Endothelial cell of umbilical vein (primary cell): ENCODE measurements around the gene BATF. TPM values are rescaled to one million over a fixed set of nuclear protein-coding genes. Genes with fewer than 3 reads are reported as not detected.

Experiments
- BruUV-seq: library from RNA; stranded (reverse); fragments of 400-500 nt; replicated peaks from 2 replicates; lab custom pipeline; 2021; lab: Mats Ljungman, UMichigan
- CTCF ChIA-PET: fragments of 300-600, 350-600 bp; sonication (Branson Sonifier 250); formaldehyde crosslinking; loops from one replicate; lab custom pipeline; 2021; ENCODE audit warnings: antibody characterized with exemption, inconsistent platforms; lab: Charles Lee
- POLR2A ChIA-PET: fragments of 300-600, 350-600 bp; sonication (Branson Sonifier 250); formaldehyde crosslinking; loops from one replicate; lab custom pipeline; 2021; ENCODE audit warnings: antibody characterized with exemption, inconsistent platforms; lab: Charles Lee
- DNase-seq: peaks from one replicate; pipeline ENCODE4 v3.0.0-alpha.2; 2011; ENCODE audit warnings: low read depth, low spot score
- FAIRE-seq: peaks from 2 replicates; lab custom pipeline; 2011; peaks lifted over from hg19 to GRCh38; lab: Jason Lieb, UNC
- H2AFZ ChIP-seq: 2 replicates; pipeline ENCODE4 v1.6.0; 2012; ENCODE audit warnings: low read depth, low read length, control low read depth, inconsistent platforms
- H3K27ac ChIP-seq: 2 replicates; pipeline ENCODE4 v1.5.1; 2011; ENCODE audit warnings: low read depth, mild to moderate bottlenecking, control low read depth, low read length, moderate library complexity; ENCODE audit not compliant: insufficient read depth
- H3K27me3 ChIP-seq, 2 experiments: 2 replicates each; pipeline versions ENCODE4 v1.6.0 to v1.6.1; 2011; ENCODE audit warnings: low read length in 2 of 2, mixed read lengths in 1 of 2; ENCODE audit not compliant: control insufficient read depth in 2 of 2, insufficient read depth in 2 of 2
- H3K36me3 ChIP-seq, 2 experiments: 2 replicates in 1 of 2; 3 replicates in 1 of 2; pipeline ENCODE4 v1.5.1; 2011; ENCODE audit warnings: low read length in 2 of 2, mild to moderate bottlenecking in 1 of 2, moderate library complexity in 1 of 2; ENCODE audit not compliant: control insufficient read depth in 2 of 2, insufficient read depth in 2 of 2; ENCODE audit errors: extremely low read depth in 1 of 2
- H3K4me1 ChIP-seq: 3 replicates; pipeline ENCODE4 v1.5.1; 2011; ENCODE audit warnings: mild to moderate bottlenecking, low read length; ENCODE audit not compliant: control insufficient read depth, insufficient read depth; ENCODE audit errors: extremely low read depth
- H3K4me2 ChIP-seq: 2 replicates; pipeline ENCODE4 v1.6.1; 2011; ENCODE audit warnings: low read length, control low read depth, mixed read lengths; ENCODE audit not compliant: insufficient read depth
- H3K4me3 ChIP-seq, 3 experiments: fragments of 200-600 bp in 1 of 3; sonication (generic), shearing (Covaris generic) in 1 of 3; replicated peaks in 1 of 3; 2 replicates each; pipeline ENCODE4 v1.5.1; 2011 to 2016; ENCODE audit warnings: control low read depth in 3 of 3, low read length in 3 of 3, mild to moderate bottlenecking in 2 of 3, inconsistent platforms in 1 of 3, low read depth in 1 of 3, moderate library complexity in 1 of 3; ENCODE audit not compliant: insufficient read depth in 1 of 3
- H3K79me2 ChIP-seq: 2 replicates; pipeline ENCODE4 v1.6.0; 2012; ENCODE audit warnings: low read length, inconsistent platforms; ENCODE audit not compliant: control insufficient read depth, insufficient read depth
- H3K9ac ChIP-seq: replicated peaks from 2 replicates; pipeline ENCODE3; 2011; ENCODE audit warnings: low read length, control low read depth; ENCODE audit not compliant: insufficient read depth; ENCODE audit errors: extremely low read depth
- H3K9me1 ChIP-seq: replicated peaks from 3 replicates; pipeline ENCODE4 v1.6.0; 2011; ENCODE audit warnings: mild to moderate bottlenecking, low read length; ENCODE audit not compliant: control insufficient read depth, insufficient read depth; ENCODE audit errors: extremely low read depth
- H3K9me3 ChIP-seq: replicated peaks from 2 replicates; pipeline ENCODE4 v1.5.1; 2012; ENCODE audit warnings: low read length, inconsistent platforms; ENCODE audit not compliant: control insufficient read depth, insufficient read depth
- H4K20me1 ChIP-seq: replicated peaks from 2 replicates; pipeline ENCODE3; 2011; ENCODE audit warnings: mild to moderate bottlenecking, low read length; ENCODE audit not compliant: control insufficient read depth, insufficient read depth; ENCODE audit errors: extremely low read depth
- CTCF ChIP-seq, 2 donors: IDR thresholded peaks; 1 replicate in 1 of 2; 2 replicates in 1 of 2; pipeline ENCODE4 v1.5.1; 2011; ENCODE audit warnings: low read length in 2 of 2, mild to moderate bottlenecking in 2 of 2, moderate library complexity in 2 of 2, control low read depth in 1 of 2, inconsistent platforms in 1 of 2, low read depth in 1 of 2; ENCODE audit not compliant: insufficient read depth in 1 of 2; ENCODE audit errors: extremely low read depth in 1 of 2
- EZH2 ChIP-seq: IDR thresholded peaks from 2 replicates; pipeline ENCODE4 v1.6.1; 2012; ENCODE audit warnings: borderline replicate concordance, low read depth, mild to moderate bottlenecking, moderate library complexity, low read length, inconsistent platforms; ENCODE audit not compliant: severe bottlenecking
- FOS ChIP-seq: IDR thresholded peaks from 2 replicates; pipeline ENCODE4 v1.6.1; 2011; ENCODE audit warnings: mild to moderate bottlenecking, low read length, moderate library complexity, borderline replicate concordance; ENCODE audit not compliant: insufficient read depth
- GATA2 ChIP-seq: IDR thresholded peaks from 2 replicates; pipeline ENCODE4 v1.7.0; 2011; ENCODE audit warnings: low read depth, mild to moderate bottlenecking, moderate library complexity, mixed read lengths, low read length; ENCODE audit not compliant: insufficient read length, insufficient read depth
- JUN ChIP-seq: IDR thresholded peaks from 2 replicates; pipeline ENCODE4 v1.6.1; 2011; ENCODE audit warnings: borderline replicate concordance, low read depth; ENCODE audit not compliant: insufficient read length, insufficient read depth
- MAX ChIP-seq: IDR thresholded peaks from 2 replicates; pipeline ENCODE4 v1.6.1; 2011; ENCODE audit not compliant: insufficient read depth, insufficient read length
- MYC ChIP-seq: IDR thresholded peaks from one replicate; pipeline ENCODE4 v1.6.1; 2011; ENCODE audit warnings: mild to moderate bottlenecking, low read depth, low read length
- POLR2A ChIP-seq: IDR thresholded peaks from 2 replicates; pipeline ENCODE4 v1.6.1; 2012; ENCODE audit warnings: low read depth, mild to moderate bottlenecking, control low read depth, low read length
- POLR2AphosphoS5 ChIP-seq: IDR thresholded peaks from 2 replicates; pipeline ENCODE4 v1.6.1; 2012; ENCODE audit warnings: low read depth, mild to moderate bottlenecking, control low read depth, low read length, moderate library complexity; ENCODE audit not compliant: insufficient read depth
- dilution Hi-C: fragments of 300-500 bp; cut with MboI; formaldehyde crosslinking; loops from one replicate; pipeline ENCODE4 v1.15.0; 2019; ENCODE audit warnings: low sequenced_read_pairs; ENCODE audit not compliant: extremely low pct_ligation_motif_present
- intact Hi-C: fragments of 100-400 bp; cut with micrococcal nuclease; formaldehyde crosslinking; loops from one replicate; pipeline ENCODE4 v1.10.0; 2022
- polyA plus RNA-seq, 4 experiments: library from polyadenylated mRNA; depleted of rRNA in 3 of 4; stranded (reverse) in 3 of 4; unstranded in 1 of 4; fragments of >200 nt; gene quantifications; 2 replicates each; pipeline versions ENCODE4 v1.2.1 to v1.2.3, GENCODE V29; 2011 to 2012; ENCODE audit warnings: missing spikeins in 1 of 4
- total RNA-seq: library from RNA; stranded (reverse); gene quantifications from 2 replicates; pipeline ENCODE4 v1.2.3, GENCODE V29; 2021

BATF gene
- total and polyA plus RNA-seq, 2 donors (not counting 3 experiments of a cell fraction or from before 2014, with no cell fraction given) = not detected

DNA sequence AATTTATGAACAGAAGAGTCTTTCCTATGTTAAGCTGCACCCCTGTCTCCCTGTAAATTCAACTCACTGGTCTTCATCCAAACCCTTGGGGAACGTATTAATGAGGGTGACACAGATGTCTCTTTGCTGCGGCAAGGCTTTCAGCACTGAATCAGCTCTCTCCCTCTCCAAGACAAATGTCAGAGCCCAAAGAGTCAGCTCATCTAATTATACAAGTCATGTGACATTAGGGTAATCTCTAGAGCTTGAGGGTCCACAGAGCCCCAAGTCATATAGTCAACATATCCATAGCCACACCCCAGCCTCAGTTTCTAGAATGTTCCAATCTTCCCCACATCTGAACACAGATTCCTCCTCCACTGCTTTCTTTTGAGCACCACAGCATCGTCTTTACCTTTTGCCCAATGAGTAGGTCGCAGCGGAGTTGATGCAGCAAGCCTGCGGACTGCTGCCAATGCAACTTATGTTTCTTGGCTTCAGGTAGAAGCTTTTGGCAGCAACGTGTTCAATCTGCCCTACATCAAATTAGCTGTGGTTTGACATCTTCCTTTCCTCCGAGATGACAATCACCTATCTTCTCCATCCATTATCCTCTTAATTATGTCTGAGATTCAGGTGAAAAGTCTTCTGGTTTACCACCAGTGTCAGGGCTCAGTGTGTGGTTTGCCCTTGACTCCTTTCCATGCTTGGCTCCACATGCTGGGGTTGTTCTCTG lies 5.3 kb downstream of the BATF start:
- FAIRE-seq (no peak), DNase-seq (no peak)
- no peaks in the 10 kb centered on the region for H3K27me3 ChIP-seq
- dilution Hi-C loops (no loop called here), intact Hi-C loops (no loop called here)
- no peaks in the 10 kb centered on the region for H3K9me3 ChIP-seq
- no peaks in the 10 kb centered on the region for H3K9me1 ChIP-seq
- no peak overlapping the region for H3K4me2 ChIP-seq
- ChIA-PET CTCF (interaction anchor here (1.6 to 3.3 kb wide), 2 partner anchors 15 to 34 kb away, joined by 5 to 21 read pairs; no protein-coding TSS in a partner anchor), POLR2A (no interaction called here)
- TF ChIP-seq EZH2 = no peak
- TF ChIP-seq MYC = no peak
- no peak for TF ChIP-seq JUN
- no peak for TF ChIP-seq CTCF (IDR thresholded peaks at IDR 0.05; ENCODE audit: extremely low read depth in 1 of 2, insufficient read depth in 1 of 2, low read depth in 1 of 2, low read length in 2 of 2)
- TF ChIP-seq MAX = no peak
- TF ChIP-seq POLR2AphosphoS5 = no peak
- TF ChIP-seq GATA2 = no peak
- TF ChIP-seq FOS = no peak
- no peak for TF ChIP-seq POLR2A
- H3K4me3 ChIP-seq = no peak overlapping the region
- BruUV-seq = no TSS peak
- no peak overlapping the region for H3K27ac ChIP-seq
- H3K79me2 ChIP-seq = no peaks in the 10 kb centered on the region
- no peak overlapping the region for H2AFZ ChIP-seq
- no peaks in the 10 kb centered on the region for H4K20me1 ChIP-seq
- H3K4me1 ChIP-seq = peaks cover 23% of the 10 kb centered on the region
- H3K9ac ChIP-seq = no peak overlapping the region
- H3K36me3 ChIP-seq = no peaks in the 10 kb centered on the region
